Measurements from ENCODE around the gene SLCO1A2. TPM values are rescaled to one million over a fixed set of nuclear protein-coding genes. Genes with fewer than 3 reads are reported as not detected.
"Not testable (repeated sequence)": the region's sequence is repeated elsewhere in the genome, so short reads cannot be mapped to it uniquely, and the experiment has no call there.

The SLCO1A2 gene, protein sequence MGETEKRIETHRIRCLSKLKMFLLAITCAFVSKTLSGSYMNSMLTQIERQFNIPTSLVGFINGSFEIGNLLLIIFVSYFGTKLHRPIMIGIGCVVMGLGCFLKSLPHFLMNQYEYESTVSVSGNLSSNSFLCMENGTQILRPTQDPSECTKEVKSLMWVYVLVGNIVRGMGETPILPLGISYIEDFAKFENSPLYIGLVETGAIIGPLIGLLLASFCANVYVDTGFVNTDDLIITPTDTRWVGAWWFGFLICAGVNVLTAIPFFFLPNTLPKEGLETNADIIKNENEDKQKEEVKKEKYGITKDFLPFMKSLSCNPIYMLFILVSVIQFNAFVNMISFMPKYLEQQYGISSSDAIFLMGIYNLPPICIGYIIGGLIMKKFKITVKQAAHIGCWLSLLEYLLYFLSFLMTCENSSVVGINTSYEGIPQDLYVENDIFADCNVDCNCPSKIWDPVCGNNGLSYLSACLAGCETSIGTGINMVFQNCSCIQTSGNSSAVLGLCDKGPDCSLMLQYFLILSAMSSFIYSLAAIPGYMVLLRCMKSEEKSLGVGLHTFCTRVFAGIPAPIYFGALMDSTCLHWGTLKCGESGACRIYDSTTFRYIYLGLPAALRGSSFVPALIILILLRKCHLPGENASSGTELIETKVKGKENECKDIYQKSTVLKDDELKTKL
- under 1 TPM in 1 of 12 donors, not detected in 11; 0.05 TPM for polyA plus RNA-seq (ENCODE audit: insufficient read length in 12 of 12)
- long read RNA-seq, donor 1, result 0 reads
- long read RNA-seq, donor 2, result 0 reads
- long read RNA-seq, donor 3, result 0 reads
- long read RNA-seq, donor 4, partial matches to known transcripts, result 11 of 11 reads
- long read RNA-seq, donor 4, other reads (novel, unspliced or antisense), result 0 of 11 reads
- long read RNA-seq, donor 5, result 0 reads
- long read RNA-seq, donor 6, result 0 reads
- long read RNA-seq, donor 7, result 0 reads
- long read RNA-seq, donor 8, result 0 reads
- long read RNA-seq, donor 9, result 0 reads
- long read RNA-seq, donor 10, result 0 reads
- long read RNA-seq, donor 11, result 0 reads

DNA sequence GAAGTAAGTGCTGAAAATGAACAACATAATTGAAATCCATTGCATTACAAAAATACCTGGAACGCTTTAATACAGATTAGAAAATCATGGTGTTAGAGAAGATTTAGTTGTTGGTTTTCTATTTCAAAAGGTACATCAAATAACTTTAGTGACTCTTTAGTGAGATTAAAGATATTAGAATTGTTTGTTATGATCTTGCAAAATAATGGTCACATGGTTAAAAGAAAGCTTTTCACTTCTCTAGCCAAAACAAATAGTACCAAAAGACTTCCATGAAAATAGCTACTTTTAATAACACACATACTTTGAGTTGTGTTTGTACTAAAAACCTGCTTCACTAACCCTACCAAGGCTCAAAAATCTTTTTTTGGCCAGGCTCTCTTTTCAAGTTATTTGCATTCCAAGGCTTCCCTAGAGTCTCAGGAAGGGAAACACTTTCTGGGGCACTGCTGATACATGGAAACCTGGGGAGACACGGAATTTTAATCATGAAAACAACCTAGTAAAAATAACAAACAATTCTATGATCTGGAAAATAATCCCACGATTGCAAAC lies at the start of gene SLCO1A2:
Gene SLCO1A2, minus strand, starts transcription at position 147 of the 555 bp plus-strand sequence. CDS start 270 bp downstream, outside the sequence.
- no peak for DNase-seq

DNA sequence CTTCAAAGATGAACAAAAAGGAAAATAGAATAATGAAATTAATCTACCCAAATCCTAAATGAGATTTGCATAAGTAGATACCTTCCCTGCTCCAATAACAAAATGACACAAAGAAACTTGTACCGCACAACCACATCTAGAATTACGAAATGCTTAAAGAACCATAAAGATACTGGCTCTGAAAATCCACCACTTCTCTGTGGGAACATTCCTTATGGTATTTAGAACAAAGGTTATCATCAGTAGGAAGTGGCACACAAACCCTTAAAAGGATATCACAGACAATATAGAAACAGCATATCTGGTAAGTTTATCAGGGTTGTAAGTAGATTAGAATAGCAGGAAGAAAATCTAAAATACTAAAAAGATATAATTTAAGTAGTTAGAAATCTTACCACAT lies 49.5 kb upstream of the SLCO1A2 start:
- DNase-seq, result no peak

DNA sequence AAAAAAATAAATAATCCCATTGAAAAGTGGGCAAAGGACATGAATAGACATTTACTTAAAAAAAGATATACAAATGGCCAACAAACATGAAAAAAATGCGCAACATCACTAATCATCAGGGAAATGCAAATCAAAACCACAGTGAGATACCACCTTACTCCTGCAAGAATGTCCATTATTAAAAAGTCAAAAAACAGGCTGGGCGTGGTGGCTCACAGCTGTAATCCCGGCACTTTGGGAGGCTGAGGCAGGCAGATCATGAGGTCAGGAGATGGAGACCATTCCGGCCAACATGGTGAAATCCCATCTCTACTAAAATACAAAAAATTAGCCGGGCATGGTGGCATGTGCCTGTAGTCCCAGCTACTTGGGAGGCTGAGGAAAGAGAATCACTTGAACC lies 46.6 kb upstream of the SLCO1A2 start:
- not testable (repeated sequence) for DNase-seq

DNA sequence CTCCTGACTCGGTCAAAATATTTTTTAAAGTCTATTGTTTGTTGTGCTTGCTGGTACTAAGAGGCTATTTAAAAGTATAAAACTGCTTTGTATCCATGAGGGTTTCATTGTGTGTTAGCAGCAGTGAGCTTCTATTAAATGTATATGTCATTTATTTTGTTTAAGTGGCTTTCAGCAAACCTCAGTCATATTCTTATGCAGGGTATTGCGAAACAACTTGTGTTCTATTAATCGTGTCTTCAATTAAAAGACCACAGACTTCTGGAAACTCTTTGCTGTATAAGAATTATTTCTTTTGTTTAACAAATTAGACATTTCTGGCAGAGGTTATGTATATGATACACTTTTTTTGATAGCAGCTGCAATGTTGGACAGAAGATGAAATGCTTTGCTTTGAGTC lies 44.5 kb upstream of the SLCO1A2 start:
- no peak for DNase-seq

DNA sequence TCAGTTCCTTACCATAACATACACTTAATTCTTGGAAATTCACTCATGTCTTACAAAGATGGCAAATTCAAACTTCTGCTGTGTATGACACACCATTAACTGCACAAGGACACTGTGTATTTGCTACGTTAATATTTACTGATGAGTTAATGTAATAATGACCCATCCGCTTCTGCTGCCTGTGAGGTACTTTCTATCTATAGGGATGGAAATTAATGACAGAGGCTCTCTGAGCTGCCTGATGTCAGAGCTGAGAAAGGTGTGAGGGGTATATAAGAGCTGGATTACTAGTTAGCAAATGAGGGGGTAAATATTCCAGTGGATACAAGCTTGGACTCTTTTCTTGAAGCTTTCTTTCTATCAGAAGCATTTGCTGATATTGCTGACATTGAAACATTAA lies 37.9 kb upstream of the SLCO1A2 start, which contains the start of gene IAPP:
Gene IAPP, plus strand, starts transcription at position 301 of the 400 bp plus-strand sequence. CDS start 450 bp downstream, outside the sequence.
- DNase-seq, result no peak

DNA sequence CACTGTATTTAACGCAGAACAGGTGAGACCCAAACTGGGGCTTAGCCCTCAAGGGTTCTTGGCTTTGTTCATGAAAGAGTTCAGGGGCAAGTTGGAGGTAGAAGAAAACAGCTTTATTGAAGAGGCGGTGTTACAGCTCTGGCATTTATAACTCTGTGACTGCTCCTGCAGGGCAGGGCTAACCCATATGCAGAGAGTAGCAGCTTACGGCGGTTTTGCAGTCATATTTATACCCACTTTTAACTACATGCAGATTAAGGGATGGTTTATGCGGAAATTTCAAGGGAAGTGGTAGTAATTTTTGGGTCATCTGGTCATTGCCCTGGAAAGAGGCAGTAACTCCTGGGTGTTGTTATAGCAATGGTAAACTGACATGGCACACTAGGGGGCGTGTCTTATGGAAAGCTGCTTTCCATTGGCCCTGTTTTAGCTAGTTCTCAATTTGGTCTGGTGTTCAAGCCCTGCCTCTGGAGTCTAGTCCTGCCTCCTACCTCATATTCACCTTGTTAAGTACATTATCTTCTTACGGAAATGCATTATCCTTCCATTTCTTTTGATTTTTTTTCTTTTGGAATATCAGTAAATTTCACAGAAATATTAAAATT lies 36.2 kb upstream of the SLCO1A2 start:
- no peak for DNase-seq

DNA sequence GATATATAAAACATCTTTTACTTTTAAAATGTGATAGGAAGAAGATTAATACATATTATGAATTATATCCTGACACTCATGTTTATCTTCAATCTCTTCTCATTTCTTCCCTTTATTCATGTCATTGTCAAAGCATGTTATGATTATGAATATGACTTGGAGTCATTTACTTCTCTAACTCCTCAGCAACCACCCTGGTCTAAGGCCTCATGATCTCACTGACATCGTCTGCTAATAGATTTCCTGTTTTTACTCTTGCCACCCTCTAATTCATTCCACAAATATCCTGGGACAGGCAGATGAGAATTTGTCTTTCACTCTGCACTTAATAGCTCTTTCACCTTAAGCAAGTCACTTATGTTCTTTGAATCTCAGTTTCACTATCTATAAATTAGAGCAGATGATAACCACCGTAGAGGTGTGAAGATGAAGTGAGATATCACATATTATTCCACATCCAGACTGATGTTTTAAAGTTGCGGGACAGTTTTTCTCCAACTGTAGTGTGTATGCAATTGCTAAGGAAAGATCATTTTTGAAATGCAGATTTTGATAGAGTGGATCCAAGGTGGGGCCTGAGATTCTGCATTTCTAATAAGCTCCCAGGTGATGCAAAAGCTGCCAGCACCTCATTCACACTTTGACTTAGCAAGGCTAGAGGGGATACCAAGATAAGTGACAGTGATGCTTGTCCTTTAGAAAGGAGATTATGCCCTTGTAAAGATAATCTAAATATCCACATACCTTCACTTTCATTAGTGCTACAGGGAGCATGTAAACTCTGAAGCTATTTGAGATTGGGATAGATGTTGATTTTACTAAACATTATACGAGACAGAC lies 34.6 kb upstream of the SLCO1A2 start:
- no peak for DNase-seq

DNA sequence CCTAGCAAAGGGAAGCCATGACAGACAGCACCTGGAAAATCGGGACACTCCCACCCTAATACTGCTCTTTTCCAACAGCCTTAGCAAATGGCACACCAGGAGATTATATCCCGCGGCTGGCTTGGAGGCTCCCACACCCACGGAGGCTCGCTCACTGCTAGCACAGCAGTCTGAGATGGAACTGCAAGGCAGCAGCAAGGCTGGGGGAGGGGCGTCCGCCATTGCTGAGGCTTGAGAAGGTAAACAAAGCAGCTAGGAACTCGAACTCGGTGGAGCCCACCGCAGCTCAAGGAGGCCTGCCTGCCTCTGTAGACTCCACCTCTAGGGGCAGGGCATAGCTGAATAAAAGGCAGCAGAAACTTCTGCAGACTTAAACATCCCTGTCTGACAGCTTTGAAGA lies 25.9 kb upstream of the SLCO1A2 start:
- DNase-seq, result not testable (repeated sequence)

DNA sequence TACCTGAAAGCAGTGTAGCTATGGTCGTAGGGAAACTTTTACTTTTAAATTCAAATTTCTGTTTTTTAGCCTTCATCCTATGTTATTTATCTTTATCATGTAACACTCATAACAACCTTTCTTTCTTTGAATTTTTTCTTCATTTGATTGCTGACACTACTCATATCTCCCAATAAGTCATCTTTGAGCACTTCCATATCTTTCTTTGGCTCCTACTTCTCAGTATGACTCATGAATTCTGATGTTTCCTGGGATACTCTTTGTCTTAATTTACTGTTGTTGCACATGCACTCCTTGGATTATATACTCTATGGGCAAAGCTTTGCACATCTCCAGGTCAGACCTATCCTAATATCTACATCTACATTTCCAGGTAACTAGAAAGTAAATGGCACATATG lies 19.9 kb upstream of the SLCO1A2 start:
- no peak for DNase-seq

DNA sequence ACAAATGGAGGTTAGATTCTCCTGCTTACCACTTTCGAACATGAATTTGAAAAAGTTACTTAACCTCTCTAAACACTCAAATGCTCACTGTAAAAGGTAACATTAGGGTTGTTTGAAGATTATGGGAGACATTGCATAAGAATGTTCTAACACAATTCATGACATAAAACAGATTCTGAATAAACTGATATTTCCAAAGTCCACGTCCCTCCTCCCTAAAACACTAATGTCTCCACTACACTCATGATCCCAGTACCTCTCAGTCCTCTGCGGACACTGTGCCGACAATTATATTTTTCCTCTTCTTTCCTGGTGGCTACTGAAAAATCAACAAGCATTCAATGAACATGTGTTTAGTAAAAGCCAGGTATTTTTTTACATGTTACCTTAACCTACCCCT lies 19.2 kb upstream of the SLCO1A2 start:
- DNase-seq, result no peak

DNA sequence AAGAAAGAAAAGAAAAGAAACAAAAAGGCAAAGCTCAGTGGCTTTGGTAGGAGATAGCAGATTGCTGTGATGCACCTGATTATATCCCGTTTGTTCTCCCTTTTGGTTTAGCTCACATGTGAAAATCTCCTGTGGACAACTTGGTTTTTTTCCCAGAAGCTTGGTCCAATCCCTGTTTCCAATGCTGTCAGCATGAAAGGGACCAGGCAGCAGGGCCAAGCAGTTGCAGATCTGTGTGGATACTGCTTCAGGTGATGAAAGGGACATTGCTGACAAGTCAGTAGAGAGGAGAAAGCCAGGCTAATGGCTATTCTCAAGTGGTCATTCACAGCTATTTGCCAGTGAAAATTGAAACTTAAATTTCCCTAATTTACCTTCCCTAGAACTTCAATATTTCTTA lies 18.8 kb upstream of the SLCO1A2 start:
- no peak for DNase-seq

DNA sequence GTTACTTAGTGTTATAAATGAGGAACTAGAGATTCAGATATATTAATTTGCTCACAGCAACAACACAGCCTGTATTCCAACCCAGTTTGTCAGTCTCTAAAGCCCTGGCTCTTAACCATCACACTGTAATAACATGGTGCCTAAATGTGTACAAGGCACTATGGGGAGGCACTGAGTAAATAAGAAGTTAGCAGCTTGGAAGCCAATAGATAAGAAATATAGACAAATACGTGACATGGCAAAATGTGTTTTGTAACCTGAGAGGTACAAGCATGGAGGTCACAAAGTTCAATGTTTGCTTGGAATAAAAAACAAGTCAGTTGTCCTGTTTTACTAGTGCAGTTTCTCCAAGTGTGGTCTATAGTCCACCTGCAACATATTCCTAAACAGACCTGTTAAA lies 16.3 kb upstream of the SLCO1A2 start:
- DNase-seq, result no peak

DNA sequence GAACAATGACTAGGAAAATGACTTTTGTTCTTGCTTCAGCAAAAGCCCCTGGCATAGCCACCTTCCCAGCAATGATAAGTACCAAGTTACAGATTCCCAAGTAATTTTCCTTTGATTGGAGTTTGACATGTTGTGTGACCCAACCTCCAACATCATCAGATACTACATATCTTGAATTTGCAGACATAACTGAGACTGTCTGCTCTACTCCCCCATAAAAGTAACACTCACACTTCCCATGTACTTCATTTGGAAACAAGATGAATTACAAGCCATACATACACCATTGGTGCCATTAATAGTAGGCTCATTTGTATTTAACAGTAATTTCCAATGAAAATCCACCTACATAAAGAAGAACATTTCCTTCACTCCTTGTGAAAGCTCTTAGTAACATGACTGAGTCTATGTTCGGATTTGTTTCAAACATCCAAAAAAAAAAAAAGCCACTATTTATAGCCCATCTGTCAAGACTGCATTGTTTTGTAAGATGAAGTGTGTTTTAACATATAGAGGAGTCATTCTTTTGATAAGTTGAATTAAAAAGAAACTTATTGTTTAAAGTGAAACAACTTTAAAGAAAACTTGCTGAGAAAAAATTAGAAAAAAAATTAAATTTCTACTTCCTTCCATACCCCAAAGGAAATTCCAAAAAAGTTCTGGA lies 12.0 kb upstream of the SLCO1A2 start:
- DNase-seq, result no peak

DNA sequence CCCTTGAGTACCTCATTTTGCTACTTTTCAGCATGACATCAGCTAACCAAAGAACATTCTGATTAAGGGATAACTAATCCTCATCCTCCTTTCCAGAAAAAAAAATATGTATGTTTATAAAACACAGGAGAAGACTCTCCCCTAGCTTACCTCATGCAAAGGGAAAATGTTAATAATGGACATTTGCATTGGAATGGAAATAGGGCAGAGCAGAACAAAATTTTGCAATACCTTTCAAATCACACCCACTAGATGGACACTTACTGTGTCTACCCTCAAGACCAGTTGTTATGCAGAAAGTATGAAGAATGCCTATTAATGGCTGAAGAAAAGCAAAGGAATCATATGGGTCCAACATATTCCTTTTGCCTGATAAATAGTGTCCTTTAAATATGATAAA lies 8.9 kb upstream of the SLCO1A2 start:
- no peak for DNase-seq

DNA sequence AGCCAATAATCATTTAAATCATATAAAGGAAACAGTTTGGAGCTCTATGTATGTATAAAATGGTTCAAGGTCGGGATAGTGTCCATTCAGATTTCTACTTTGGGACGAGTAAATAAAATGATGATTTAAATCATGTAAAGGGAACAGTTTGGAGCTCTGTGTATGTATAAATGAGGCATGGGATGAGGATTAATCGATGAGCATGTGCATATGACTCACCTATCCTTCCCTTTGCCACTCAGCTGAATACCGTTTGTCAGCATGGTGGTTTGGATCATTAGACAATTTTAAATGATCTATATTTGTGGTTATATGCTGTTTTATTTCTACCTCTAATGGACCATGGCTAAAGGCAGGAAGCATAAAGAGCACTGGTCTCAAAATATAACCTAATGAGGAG lies 7.1 kb upstream of the SLCO1A2 start:
- DNase-seq, result no peak

DNA sequence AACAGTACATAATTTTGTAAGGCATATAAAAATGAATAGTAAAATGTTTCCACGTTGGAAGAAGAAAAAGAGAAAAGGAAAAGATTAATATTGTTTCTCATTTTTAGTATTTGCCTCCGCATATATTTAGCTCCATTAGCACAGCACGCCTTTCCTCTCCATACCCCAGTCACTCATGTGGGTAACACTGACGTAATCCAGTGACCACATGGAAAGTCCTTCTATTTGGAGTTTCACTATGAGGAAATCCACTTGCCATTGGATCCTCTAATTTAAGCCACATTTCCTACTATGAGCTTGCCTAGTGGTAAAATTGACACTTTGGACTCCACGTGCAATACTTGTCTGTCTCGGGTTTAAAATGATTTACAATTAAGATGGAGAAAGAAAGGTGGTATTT lies 5.7 kb upstream of the SLCO1A2 start:
- no peak for DNase-seq

DNA sequence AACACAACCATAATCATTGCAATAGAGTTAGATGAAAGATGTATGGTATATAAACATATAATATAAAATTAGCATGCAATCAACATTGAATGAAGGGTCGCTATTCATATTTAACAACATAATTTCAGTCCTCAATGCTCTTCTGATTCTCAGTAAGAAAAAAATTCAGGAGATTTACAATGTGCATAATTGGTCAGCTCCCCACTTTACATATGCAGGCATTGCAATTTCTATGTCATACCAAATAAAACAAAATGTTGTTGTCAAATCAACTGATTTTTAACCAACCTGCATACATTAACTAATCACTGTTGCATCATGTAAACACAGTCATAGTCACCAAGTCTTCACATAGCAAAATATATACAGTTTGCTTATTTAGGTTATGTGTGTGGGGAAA lies 5.2 kb upstream of the SLCO1A2 start:
- DNase-seq, result no peak

DNA sequence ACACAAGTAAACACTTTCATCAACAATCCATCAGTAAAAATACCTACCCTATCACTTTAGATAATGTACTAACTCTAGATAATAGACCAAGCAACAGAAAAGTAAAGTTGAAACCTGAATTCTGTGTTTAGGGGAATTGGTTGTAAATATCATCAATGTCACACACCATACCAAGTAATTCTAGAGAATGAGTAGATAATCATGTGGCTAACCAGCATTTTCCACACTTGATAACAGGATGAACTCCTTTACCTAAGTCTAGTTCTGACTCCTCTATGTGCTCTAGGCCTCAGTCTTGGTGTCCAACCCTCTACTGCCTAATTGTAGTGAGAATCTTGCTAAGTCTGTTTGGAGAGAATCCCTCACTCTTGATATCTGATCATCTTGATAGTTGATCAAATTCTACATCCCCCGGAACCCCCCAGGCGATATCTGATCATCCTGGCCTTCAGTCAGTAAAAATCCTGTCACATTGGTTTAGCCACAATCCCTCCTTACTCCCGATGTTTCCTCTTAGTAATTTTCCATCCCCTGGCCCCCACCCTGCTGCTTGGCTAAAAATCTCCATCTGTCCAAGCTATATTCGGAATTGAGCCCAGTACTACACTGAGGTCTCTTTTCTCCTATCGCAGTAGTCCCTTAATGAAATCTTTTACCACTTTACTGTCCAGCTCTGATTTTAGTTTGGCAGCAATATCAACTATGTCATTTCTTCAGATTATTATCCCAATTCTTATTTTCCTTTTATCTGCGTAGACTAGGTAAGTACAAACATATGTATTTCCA lies 3.4 kb upstream of the SLCO1A2 start:
- DNase-seq, result peak; percentile 39

DNA sequence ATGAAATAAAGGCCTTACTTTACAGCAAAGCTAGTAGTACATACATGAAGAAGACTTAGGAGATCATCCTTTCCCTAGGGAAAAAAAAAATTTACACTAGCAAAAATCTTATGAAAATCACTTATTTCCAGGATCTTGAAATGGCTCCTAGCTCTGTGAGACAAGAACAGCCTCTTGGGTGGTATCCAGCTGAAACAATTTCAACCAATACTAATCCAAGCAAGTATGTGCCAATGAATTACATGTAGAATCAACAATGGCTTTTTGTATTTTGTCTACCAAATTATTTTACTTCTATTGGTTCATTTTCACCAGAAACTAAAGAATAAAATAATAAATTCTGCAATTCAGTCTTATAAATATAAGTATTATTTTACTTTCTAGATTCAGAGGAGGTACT lies 2.7 kb upstream of the SLCO1A2 start:
- DNase-seq, result peak; percentile 12

Measured in muscle of arm (tissue), 14 donors.